VCaP (cell line): Measurements from ENCODE around the gene PRR7.

Source experiments
- H3K27ac ChIP-seq: fragments of 450-650 bp; 2 replicates; pipeline ENCODE4 v1.5.1; 2017
- TF ChIP-seq, protein P1 (sequence below): fragments of 450-650 bp; conservative IDR thresholded peaks from 2 replicates; pipeline ENCODE4 v1.5.1; 2017; ENCODE audit warnings: mild to moderate bottlenecking, moderate library complexity

The PRR7 gene

DNA sequence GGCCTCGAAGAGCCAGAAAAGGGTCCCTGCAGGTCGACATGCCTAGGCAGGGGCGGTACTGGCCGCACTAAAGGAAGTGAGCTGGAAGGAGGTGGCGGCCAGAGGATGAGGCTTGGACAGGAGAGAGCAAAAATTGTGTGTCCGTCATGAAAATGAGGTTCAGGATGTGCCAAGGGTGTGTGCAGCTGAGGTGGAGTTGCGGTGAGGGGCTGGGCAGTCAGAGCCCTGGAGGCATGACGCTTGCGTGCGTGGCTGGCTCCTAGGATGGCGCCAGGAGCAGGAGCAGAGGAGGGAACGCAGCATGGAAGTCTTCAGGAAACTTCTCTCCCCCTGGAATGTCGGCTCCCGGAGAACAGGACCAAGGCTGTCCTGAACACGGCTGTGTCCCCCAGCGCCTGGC lies 56.3 kb downstream of the PRR7 start:
- TF ChIP-seq, protein P1, sequence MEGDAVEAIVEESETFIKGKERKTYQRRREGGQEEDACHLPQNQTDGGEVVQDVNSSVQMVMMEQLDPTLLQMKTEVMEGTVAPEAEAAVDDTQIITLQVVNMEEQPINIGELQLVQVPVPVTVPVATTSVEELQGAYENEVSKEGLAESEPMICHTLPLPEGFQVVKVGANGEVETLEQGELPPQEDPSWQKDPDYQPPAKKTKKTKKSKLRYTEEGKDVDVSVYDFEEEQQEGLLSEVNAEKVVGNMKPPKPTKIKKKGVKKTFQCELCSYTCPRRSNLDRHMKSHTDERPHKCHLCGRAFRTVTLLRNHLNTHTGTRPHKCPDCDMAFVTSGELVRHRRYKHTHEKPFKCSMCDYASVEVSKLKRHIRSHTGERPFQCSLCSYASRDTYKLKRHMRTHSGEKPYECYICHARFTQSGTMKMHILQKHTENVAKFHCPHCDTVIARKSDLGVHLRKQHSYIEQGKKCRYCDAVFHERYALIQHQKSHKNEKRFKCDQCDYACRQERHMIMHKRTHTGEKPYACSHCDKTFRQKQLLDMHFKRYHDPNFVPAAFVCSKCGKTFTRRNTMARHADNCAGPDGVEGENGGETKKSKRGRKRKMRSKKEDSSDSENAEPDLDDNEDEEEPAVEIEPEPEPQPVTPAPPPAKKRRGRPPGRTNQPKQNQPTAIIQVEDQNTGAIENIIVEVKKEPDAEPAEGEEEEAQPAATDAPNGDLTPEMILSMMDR, result no peak
- no peak overlapping the region for H3K27ac ChIP-seq

DNA sequence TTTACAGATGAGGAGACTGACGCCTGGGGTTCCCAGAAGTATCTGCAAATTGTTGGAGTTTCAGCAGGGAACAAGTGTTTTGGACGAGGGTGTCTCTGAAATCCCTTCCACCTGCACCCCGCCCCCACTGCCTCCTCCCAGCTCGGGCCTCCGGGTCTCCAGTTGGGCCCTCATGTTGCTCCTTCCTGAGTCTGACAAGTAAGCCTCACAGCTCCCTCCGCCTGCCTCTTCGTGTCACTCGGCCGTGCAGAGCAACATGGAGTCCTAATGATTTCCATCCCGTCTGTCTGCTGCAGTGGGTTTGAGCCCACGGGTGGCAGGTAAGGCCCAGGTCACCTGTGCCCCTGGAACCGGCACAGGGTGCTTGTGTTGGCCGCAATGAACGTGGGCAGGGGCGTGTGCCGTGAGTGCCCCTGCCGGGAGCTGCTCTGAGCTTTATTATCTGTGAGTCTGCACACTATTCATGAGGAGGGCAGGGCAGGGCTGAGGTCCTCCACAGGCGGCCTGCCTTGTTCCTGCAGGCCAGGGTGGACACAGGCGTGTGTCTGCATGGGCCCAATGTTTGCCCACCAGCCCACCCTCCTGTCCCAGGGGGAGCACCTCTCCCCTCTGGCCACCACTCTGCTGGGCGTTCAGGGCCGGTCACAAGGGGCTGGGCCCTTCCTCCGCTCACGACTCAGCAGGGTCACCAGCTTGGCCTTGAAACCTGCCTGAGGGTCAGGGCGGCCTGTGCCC lies 56.9 kb downstream of the PRR7 start:
- TF ChIP-seq, protein P1, result no peak
- no peak overlapping the region for H3K27ac ChIP-seq

DNA sequence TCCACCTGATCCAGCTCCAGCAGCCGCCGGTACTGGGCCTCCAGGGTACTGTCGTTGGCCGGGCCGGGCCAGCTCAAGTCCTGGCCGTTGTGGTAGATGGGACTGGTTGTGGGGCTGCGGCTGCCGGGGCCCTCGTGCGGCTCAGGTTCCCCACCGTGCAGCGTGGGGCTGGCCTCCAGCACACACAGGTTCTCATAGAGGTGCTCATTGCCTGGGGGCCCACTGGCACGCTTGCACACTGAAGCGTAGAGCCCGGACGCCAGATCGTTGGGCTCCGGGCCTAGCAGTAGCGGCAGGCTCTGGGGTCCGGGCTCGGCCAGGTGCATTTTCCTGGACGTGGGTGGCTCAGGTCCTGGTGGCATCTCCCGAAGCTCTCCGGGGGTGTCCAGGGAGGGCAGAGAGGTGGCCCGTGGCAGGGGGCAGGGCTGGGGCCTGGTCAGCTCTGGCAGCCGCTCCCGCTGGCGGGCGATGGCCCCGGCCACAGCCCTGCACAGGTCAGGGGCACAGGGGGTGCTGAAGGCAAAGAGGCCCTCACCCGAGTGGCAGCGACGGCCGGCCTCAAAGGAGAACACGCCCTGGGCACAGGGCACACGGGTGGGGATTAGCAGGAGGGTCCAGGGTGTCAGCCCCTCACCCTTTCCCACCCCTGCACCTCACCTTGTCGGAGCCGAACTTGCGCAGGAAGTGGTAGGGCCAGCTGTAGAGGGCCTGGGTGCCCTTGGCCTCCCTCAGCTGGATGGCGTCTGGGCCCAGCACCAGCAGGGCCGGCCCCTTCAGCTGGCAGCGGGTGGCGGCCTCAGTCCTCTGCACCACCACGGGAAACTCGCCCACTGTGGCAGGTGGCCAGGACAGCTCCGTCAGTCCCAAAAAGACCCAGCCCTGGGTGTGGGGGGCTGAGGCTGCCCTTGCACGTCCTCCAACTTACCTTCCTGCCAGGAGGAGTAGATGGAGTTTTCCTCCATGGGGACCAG lies 57.8 kb downstream of the PRR7 start:
- TF ChIP-seq, protein P1, result no peak
- no peak overlapping the region for H3K27ac ChIP-seq

DNA sequence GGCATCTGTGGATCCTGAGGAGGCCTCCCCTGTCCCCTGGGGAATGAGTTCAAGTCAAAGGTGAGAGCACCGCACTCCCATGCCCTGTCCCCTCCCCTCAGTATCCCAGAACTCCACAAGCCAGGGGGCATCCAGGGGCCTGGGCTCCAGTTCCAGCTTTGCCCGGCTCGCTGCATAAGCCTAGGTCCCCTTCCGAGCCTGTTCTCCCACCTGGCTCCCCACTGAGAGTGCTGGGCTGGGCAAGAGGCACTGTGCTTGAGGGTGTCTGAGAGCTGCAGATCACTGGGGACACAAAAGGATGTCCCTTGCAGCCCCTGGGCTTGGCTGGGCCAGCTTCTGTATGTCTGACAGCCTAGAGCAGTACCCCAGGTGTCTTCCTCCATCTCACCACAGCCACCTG lies 58.5 kb downstream of the PRR7 start:
- H3K27ac ChIP-seq, result no peak overlapping the region
- TF ChIP-seq, protein P1, result no peak
